H1 (cell line): Measurements from ENCODE around the gene ATP6V0A4. TPM values are rescaled to one million over a fixed set of nuclear protein-coding genes. Genes with fewer than 3 reads are reported as not detected.

Experiments used
- JUND ChIP-seq: IDR thresholded peaks from 2 replicates; pipeline ENCODE4 v1.6.1; 2011; ENCODE audit warnings: mild to moderate bottlenecking, improper control_type of control experiment, low read length
- TAF1 ChIP-seq: IDR thresholded peaks from 2 replicates; pipeline ENCODE4 v1.6.1; 2011; ENCODE audit warnings: mild to moderate bottlenecking, low read depth, low read length
- polyA plus RNA-seq, 7 experiments: library from polyadenylated mRNA; depleted of rRNA in 3 of 7; stranded (reverse) in 5 of 7; unstranded in 2 of 7; fragments of >200 nt in 5 of 7; fragments of 200-250 nt in 2 of 7; gene quantifications; 1 replicate in 5 of 7; 2 replicates in 1 of 7; 4 replicates in 1 of 7; pipeline versions ENCODE4 v1.2.1 to v1.2.3, GENCODE V29; 2011 to 2013; ENCODE audit warnings: missing spikeins in 2 of 7, mixed read lengths in 2 of 7
- total RNA-seq: library from RNA; stranded (reverse); fragmentation: NEBNext Ultra II Directional; extraction: Animal tissue kit (Norgen Biotek cat#: 25700); gene quantifications from 2 replicates; pipeline ENCODE4 v1.2.1, GENCODE V29; 2021

Gene ATP6V0A4
- total and polyA plus RNA-seq, 2 of the 8 experiments (the other 6 are each of a cell fraction or from before 2014, with no cell fraction given): 0.47 to 1.6 TPM

DNA sequence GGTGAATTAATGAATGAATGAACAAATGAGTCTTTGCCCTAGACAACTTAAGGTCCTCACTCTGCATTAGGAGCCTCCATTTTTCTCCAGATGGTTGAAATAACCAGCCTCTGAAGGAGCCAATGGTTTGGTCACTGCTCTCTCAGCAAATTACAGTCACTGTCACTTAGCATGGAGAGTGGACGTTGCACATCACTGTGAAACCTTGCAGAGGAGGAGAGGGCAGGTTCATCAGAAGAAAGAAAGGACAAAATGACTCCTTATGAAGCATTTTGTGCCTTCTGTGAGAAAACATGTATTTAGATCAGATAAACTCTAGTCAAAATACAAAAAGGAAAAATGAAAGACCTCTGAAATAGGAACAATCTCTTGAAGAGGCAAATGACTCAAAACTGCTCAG lies 6.6 kb upstream of the ATP6V0A4 start (continued):
- no peak for TF ChIP-seq JUND
- no peak for TF ChIP-seq TAF1
